Large intestine (tissue), 3 donors: ENCODE measurements around the gene HIKESHI. TPM values are rescaled to one million over a fixed set of nuclear protein-coding genes. Genes with fewer than 3 reads are reported as not detected.
"Not testable (repeated sequence)": the region's sequence is repeated elsewhere in the genome, so short reads cannot be mapped to it uniquely, and the experiment has no call there.

Source experiments
- DNase-seq, 2 donors: peaks; one replicate each; pipeline versions ENCODE4 v3.0.0 to v3.0.0-alpha.2; 2013
- H3K27ac ChIP-seq: one replicate; pipeline ENCODE4 v1.5.1; 2013; ENCODE audit warnings: low read length
- H3K27me3 ChIP-seq: 2 replicates; pipeline ENCODE4 v1.6.1; 2013; ENCODE audit warnings: low read length; ENCODE audit not compliant: control insufficient read depth, insufficient read depth
- H3K36me3 ChIP-seq: 2 replicates; pipeline ENCODE4 v1.6.1; 2013; ENCODE audit warnings: low read length; ENCODE audit not compliant: control insufficient read depth, insufficient read depth
- H3K4me1 ChIP-seq: one replicate; pipeline ENCODE4 v1.6.1; 2013; ENCODE audit warnings: low read length; ENCODE audit not compliant: control insufficient read depth, insufficient read depth
- H3K4me3 ChIP-seq: one replicate; pipeline ENCODE4 v1.5.1; 2013; ENCODE audit warnings: low read length
- H3K9me3 ChIP-seq: one replicate; pipeline ENCODE4 v1.6.1; 2013; ENCODE audit warnings: mild to moderate bottlenecking, low read depth, low read length, moderate library complexity; ENCODE audit not compliant: control insufficient read depth
- WGBS: methylation state at CpG from one replicate; pipeline ENCODE4 v1.1.5; 2013; ENCODE audit warnings: low lambda C conversion rate; ENCODE audit not compliant: insufficient coverage; 5-methylcytosine and 5-hydroxymethylcytosine counted together
- polyA plus RNA-seq: library from polyadenylated mRNA; unstranded; fragments of 120-200 nt; gene quantifications from one replicate; pipeline ENCODE4 v1.2.1, GENCODE V29; 2013

Gene HIKESHI
- polyA plus RNA-seq, 1 donor: 36.6 TPM

DNA sequence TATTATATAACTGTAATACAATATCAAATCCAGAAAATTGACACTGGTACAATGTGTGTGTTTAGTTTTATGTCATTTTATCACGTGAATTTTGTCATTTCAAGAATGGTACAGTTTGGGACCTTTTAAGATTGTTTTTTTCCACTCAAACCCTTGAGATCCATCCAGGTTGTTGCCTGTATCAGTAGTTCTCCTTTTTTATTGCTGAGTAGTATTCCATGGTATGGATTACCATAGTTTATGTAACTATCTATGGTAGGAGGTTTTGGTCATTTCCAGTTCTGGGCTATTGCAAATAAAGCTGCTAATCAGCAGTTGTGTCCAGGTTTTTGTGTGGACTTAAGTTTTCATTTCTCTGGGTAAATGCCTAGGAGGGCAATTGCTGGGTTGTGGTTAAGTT is 32.4 kb upstream of the HIKESHI start:
- Histone ChIP-seq H3K36me3 (peaks cover 22% of the 10 kb centered on the region), H3K9me3 (no peaks in the 10 kb centered on the region), H3K27me3 (no peaks in the 10 kb centered on the region), H3K27ac (no peak overlapping the region), H3K4me1 (no peaks in the 10 kb centered on the region), H3K4me3 (no peak overlapping the region)
- DNase-seq: no peak
- WGBS: 86% methylated on average over 1 of the region's 1 CpG

DNA sequence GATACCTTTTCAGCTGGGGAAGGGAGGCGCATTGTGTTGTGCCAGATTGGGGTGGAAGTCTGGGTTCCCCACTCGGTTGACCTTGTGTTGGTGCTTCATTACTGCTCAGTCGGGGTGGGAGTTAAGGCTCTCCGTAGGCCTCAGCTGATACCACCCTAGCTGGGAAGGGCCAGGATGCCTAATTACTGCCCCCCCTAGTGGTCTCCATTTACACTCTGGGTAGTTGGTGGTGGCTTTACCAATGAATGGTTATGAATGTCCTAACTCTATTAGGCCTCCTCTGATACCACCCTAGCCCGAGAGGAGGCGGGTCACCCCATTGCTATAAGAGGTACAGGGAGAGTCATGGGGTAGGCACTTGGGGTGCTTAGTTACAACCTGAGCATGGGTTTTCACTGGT is 27.5 kb upstream of the HIKESHI start:
- WGBS: no CpG with 5 or more reads among the region's 6 CpGs
- H3K27ac ChIP-seq: no peak overlapping the region

DNA sequence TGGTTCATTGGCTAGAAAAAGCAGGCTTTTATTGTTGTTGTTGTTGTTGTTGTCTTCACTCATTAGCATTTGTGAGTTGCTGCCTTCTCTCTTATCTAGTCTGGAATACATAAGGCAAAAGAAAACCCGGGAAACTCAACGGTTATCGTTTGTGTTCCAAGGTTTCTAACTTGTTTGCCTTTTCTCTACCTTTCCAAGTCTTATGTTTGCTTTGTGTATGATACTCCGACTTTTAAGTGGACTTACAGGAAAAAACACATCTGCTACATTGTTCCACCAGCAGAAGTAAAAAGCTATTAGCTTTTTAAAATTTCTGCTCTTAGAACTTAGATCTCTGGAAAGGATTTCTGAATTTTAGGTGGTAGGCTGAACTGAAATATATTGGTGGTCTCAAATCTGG is 27.0 kb upstream of the HIKESHI start:
- Histone ChIP-seq H3K27me3 (no peaks in the 10 kb centered on the region), H3K27ac (no peak overlapping the region), H3K4me3 (no peak overlapping the region), H3K9me3 (no peaks in the 10 kb centered on the region), H3K4me1 (no peaks in the 10 kb centered on the region), H3K36me3 (peaks cover 28% of the 10 kb centered on the region)
- WGBS: 48% methylated on average over 3 of the region's 4 CpGs
- no peak for DNase-seq

More for the DNA sequence above, 27.5 kb upstream of the HIKESHI start:
- Histone ChIP-seq H3K27me3 (no peaks in the 10 kb centered on the region), H3K4me1 (no peaks in the 10 kb centered on the region), H3K4me3 (no peak overlapping the region), H3K36me3 (peaks cover 29% of the 10 kb centered on the region), H3K9me3 (no peaks in the 10 kb centered on the region)
- DNase-seq: no peak

DNA sequence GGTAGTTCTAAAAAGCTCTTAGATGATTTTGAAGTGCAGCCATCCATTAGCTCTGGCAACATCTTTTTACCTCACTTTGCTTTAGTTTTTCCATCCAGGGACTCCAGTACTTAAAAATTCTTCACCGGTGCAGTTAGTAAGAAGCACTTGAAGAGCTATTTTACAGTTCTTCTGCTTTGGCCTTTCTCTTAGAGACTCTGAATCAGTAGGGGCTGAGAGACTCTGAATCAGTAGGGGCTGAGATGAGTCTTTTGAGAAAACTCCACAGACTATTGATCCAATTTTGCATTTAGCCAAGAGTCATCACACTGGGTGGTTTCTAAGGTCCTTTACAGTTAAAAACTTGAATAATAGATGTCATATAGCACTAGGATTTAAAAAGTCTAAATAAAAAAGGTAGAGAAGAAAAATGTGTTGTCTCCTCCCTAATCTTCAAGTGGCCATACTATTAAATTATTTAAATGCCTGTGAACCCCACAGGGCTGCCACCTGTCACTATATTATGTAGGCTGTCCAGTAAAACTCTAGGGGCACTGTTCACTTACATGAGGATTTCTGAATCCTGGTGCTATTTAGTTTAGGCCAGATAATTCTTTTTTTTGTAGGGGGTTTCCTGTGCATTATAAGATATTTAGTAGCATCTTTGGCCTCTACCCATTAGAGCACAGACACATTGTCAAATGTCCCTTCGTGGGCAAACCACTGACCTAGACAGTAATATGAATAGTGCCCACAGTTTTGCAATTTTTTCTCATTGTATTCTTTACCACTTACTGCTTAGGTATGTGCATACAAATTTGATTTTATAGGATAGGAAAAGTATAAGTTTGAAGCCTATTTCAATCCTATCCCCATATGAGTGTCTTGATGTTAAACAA is 26.3 kb upstream of the HIKESHI start:
- Histone ChIP-seq H3K9me3 (no peaks in the 10 kb centered on the region), H3K4me3 (no peak overlapping the region), H3K27ac (no peak overlapping the region), H3K4me1 (no peaks in the 10 kb centered on the region), H3K36me3 (peaks cover 29% of the 10 kb centered on the region), H3K27me3 (no peaks in the 10 kb centered on the region)
- DNase-seq: no peak
- no CpG with 5 or more reads among the region's 2 CpGs for WGBS

DNA sequence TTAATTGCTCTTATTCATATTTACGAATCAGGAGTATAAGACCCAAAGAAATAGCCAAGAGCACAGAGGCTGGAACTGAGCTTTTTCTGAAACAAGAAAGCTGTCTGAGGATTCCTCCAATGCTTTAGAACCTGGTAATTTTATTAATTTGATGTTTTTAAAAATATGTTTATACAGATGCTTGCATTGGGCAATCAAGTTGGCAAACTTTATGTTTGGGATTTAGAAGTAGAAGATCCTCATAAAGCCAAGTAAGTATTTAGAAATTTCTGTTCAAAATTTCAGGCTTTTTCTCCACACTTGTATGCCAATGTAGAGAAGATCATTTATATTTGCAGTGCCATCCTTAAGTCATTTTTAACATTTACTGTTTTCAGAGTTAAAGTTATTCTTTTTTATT is 24.3 kb upstream of the HIKESHI start:
- no CpG with 5 or more reads among the region's 1 CpG for WGBS
- DNase-seq: no peak
- H3K9me3 ChIP-seq: no peaks in the 10 kb centered on the region
- peaks cover 29% of the 10 kb centered on the region for H3K36me3 ChIP-seq
- no peaks in the 10 kb centered on the region for H3K4me1 ChIP-seq
- H3K27me3 ChIP-seq: no peaks in the 10 kb centered on the region
- H3K4me3 ChIP-seq: no peak overlapping the region
- H3K27ac ChIP-seq: no peak overlapping the region

DNA sequence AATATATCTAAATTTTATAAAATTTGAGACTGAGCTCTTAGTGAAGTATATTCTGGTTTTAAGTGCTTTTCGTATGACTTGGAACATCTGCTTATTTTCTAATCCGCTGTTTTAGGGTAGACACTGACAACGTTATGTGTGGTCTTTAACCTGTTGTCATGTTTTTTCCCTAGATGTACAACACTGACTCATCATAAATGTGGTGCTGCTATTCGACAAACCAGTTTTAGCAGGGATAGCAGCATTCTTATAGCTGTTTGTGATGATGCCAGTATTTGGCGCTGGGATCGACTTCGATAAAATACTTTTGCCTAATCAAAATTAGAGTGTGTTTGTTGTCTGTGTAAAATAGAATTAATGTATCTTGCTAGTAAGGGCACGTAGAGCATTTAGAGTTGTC is 23.8 kb upstream of the HIKESHI start:
- H3K27ac ChIP-seq: no peak overlapping the region
- peaks cover 25% of the 10 kb centered on the region for H3K36me3 ChIP-seq
- DNase-seq: no peak
- no peaks in the 10 kb centered on the region for H3K4me1 ChIP-seq
- no peak overlapping the region for H3K4me3 ChIP-seq
- H3K27me3 ChIP-seq: no peaks in the 10 kb centered on the region
- WGBS: 73% methylated on average over 3 of the region's 8 CpGs
- H3K9me3 ChIP-seq: no peaks in the 10 kb centered on the region

DNA sequence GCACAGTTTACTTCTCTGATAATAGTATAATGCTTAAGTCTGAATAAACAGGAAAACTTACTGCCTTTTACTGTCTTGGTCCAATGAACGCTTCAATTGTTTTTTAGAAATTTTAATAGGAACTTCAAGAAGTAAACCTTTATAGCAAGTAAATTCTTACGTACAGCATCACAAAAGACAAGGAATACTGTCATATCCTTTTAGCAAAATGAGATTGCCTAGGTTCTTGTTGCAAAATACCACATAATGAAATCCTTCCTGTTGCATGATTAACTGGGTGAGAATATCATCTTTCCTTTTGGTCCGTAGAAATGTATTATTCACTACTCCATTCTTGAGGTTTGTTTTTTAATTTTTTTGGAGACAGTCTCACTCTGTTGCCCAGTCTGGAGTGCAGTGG is 22.3 kb upstream of the HIKESHI start:
- Histone ChIP-seq H3K9me3 (no peaks in the 10 kb centered on the region), H3K27me3 (no peaks in the 10 kb centered on the region), H3K4me1 (no peaks in the 10 kb centered on the region), H3K27ac (no peak overlapping the region), H3K36me3 (peaks cover 25% of the 10 kb centered on the region), H3K4me3 (no peak overlapping the region)
- WGBS: 80% methylated on average over 1 of the region's 3 CpGs
- no peak for DNase-seq

DNA sequence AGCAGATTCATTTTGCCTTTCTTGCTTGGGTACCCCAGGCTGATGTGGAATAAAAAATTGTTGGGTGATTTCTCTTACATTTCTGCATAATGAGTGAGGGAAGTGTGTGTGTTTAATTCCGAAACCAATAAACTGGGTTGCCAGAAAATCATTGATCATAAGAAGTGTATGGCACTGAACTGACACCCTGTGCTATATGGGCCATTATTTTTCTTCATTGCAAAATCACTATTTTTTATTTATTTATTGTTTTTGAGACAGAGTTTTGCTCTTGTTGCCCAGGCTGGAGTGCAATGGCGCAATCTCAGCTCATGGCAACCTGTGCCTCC is 14.6 kb upstream of the HIKESHI start:
- peaks cover 8% of the 10 kb centered on the region for H3K36me3 ChIP-seq
- H3K9me3 ChIP-seq: no peaks in the 10 kb centered on the region
- H3K4me1 ChIP-seq: no peaks in the 10 kb centered on the region
- 100% methylated on average over 1 of the region's 2 CpGs for WGBS
- H3K27me3 ChIP-seq: no peaks in the 10 kb centered on the region
- no peak overlapping the region for H3K4me3 ChIP-seq
- DNase-seq: no peak
- no peak overlapping the region for H3K27ac ChIP-seq

DNA sequence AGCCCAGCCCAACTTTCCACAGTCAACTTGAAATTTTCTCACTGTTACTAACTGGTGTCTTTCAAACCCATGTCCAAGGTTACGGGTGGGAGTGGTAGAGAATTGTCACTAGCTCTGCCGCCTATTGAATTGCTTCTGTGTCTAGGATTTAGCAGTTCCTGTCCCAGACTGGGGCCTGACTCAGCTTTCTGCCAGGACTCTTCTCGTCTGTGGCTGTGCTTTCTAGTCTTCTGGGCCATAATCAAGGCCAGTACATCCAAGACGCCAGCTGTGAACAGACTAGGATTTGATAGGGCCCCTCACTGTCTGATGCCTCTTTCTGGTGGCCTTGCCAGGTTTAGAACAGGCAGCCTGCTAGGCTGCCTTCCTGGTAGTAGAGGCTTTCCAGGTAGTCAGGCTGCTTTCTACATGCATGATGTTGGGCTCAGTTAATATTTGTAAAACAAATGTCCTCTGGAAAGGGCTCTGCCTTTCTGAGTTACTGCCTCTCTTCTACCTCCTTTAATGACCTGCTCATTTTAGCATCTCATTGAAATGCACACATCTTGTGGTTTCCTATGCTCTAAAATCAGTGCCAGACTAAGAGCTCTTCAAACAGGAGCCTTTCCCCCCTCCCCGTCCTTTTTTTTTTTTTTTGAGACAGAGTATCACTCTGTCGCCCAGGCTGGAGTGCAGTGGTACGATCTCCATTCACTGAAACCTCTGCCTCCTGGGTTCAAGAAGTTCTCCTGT is 13.1 kb upstream of the HIKESHI start:
- H3K27me3 ChIP-seq: no peaks in the 10 kb centered on the region
- no peak for DNase-seq
- H3K4me1 ChIP-seq: no peaks in the 10 kb centered on the region
- no peak overlapping the region for H3K27ac ChIP-seq
- no peak overlapping the region for H3K4me3 ChIP-seq
- no CpG with 5 or more reads among the region's 7 CpGs for WGBS
- peaks cover 6% of the 10 kb centered on the region for H3K36me3 ChIP-seq
- H3K9me3 ChIP-seq: no peaks in the 10 kb centered on the region

DNA sequence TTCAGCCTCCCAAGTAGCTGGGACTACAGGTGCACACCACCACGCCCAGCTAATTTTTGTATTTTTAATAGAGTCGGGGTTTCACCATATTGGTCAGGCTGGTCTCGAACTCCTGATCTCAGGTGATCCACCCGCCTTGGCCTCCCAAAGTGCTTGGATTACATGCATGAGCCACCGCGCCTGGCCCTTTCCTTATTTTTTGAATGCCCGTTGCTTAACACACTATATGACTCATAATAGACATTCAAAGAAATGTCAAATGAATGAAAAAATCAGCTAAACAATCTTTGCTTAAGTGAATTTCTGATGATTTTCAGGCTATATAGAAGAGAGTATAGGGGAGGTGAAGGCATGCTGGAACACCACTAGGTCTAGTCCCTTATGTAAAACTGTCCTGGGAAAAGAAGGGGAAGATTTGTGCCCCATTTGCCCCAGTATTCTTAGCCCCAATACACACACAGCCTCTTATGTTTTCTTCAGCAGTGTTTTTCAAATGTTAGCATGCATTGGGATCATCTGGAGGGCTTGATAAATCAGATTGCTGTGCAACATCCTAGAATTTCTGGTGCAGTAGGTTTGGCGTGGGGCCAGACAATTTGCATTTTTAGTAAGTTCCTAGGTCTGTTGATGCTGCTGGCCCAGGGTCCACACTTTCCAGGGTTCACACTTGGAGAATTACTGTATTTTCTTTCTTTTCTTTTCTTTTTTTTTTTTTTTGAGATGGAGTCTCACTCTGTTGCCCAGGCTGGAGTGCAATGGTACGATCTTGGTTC is 12.3 kb upstream of the HIKESHI start:
- not testable (repeated sequence) for H3K4me1 ChIP-seq, H3K4me3 ChIP-seq, H3K36me3 ChIP-seq, H3K27me3 ChIP-seq, H3K27ac ChIP-seq, DNase-seq, H3K9me3 ChIP-seq
- WGBS: 100% methylated on average over 2 of the region's 9 CpGs
